DND-41 (cell line): ENCODE data around the gene ZNF354C.

Experiments used
- ATAC-seq: fragments of 200-7000 bp; cut with Tn5 transposase; 3 replicates; pipeline ENCODE4 v1.9.1; 2021; ENCODE audit warnings: low read depth; ENCODE audit not compliant: insufficient read depth
- DNase-seq: peaks from one replicate; pipeline ENCODE4 v3.0.0-alpha.2; 2020
- H2AFZ ChIP-seq: 2 replicates; pipeline ENCODE4 v1.6.0; 2012; ENCODE audit warnings: low read depth, low read length
- H3K27ac ChIP-seq: 2 replicates; pipeline ENCODE4 v1.5.1; 2012; ENCODE audit warnings: low read length, inconsistent platforms
- H3K27me3 ChIP-seq: fragments of 200-600 bp; sonication (generic); 2 replicates; pipeline ENCODE4 v1.6.0; 2012; ENCODE audit warnings: low read length, mild to moderate bottlenecking, inconsistent platforms; ENCODE audit not compliant: insufficient read depth, poor library complexity
- H3K36me3 ChIP-seq: 2 replicates; pipeline ENCODE4 v1.5.1; 2012; ENCODE audit warnings: low read length, inconsistent platforms; ENCODE audit not compliant: insufficient read depth
- H3K4me1 ChIP-seq: 2 replicates; pipeline ENCODE4 v1.5.1; 2012; ENCODE audit warnings: mild to moderate bottlenecking, low read length; ENCODE audit not compliant: insufficient read depth
- H3K4me2 ChIP-seq: 2 replicates; pipeline ENCODE4 v1.6.0; 2012; ENCODE audit warnings: mild to moderate bottlenecking, moderate library complexity, low read length, inconsistent platforms; ENCODE audit not compliant: insufficient read depth
- H3K4me3 ChIP-seq, 2 experiments: fragments of 200-600 bp in 1 of 2; shearing (Covaris generic) in 1 of 2; 2 replicates each; pipeline ENCODE4 v1.5.1; 2012 to 2016; ENCODE audit warnings: inconsistent platforms in 2 of 2, low read length in 2 of 2, mild to moderate bottlenecking in 2 of 2, low read depth in 1 of 2, moderate library complexity in 1 of 2
- H3K79me2 ChIP-seq: 2 replicates; pipeline ENCODE4 v1.6.0; 2012; ENCODE audit warnings: low read length, inconsistent platforms; ENCODE audit not compliant: insufficient read depth
- H3K9ac ChIP-seq: 2 replicates; pipeline ENCODE4 v1.6.0; 2012; ENCODE audit warnings: low read depth, mild to moderate bottlenecking, inconsistent platforms, low read length, moderate library complexity
- H3K9me3 ChIP-seq: 2 replicates; pipeline ENCODE4 v1.5.1; 2012; ENCODE audit warnings: low read length, moderate library complexity, mild to moderate bottlenecking, inconsistent platforms; ENCODE audit not compliant: insufficient read depth, severe bottlenecking
- H4K20me1 ChIP-seq: 2 replicates; pipeline ENCODE4 v1.6.0; 2012; ENCODE audit warnings: low read length; ENCODE audit not compliant: insufficient read depth
- CTCF ChIP-seq: IDR thresholded peaks from 2 replicates; pipeline ENCODE4 v1.5.1; 2012; ENCODE audit warnings: borderline replicate concordance, low read length, moderate library complexity, mild to moderate bottlenecking; ENCODE audit not compliant: poor library complexity, severe bottlenecking; ENCODE audit errors: extremely low read depth
- EZH2 ChIP-seq: IDR thresholded peaks from 3 replicates; pipeline ENCODE4 v1.6.1; 2012; ENCODE audit warnings: borderline replicate concordance, low read depth, mild to moderate bottlenecking, moderate library complexity, low read length, inconsistent platforms; ENCODE audit not compliant: severe bottlenecking

Gene ZNF354C

GRCh38 chr5:179123109-179123426 is 62.9 kb downstream of the ZNF354C start:
- H3K79me2 ChIP-seq: no peaks in the 10 kb centered on the region
- no peaks in the 10 kb centered on the region for H4K20me1 ChIP-seq
- ATAC-seq (no peak), DNase-seq (no peak)
- no peak overlapping the region for H2AFZ ChIP-seq
- H3K27ac ChIP-seq: no peak overlapping the region
- H3K4me3 ChIP-seq: no peak overlapping the region
- H3K4me2 ChIP-seq: no peak overlapping the region
- no peaks in the 10 kb centered on the region for H3K9me3 ChIP-seq
- H3K27me3 ChIP-seq: no peaks in the 10 kb centered on the region
- TF ChIP-seq CTCF (no peak), EZH2 (no peak)
- H3K9ac ChIP-seq: no peak overlapping the region
- no peaks in the 10 kb centered on the region for H3K4me1 ChIP-seq
- H3K36me3 ChIP-seq: no peaks in the 10 kb centered on the region

DNA sequence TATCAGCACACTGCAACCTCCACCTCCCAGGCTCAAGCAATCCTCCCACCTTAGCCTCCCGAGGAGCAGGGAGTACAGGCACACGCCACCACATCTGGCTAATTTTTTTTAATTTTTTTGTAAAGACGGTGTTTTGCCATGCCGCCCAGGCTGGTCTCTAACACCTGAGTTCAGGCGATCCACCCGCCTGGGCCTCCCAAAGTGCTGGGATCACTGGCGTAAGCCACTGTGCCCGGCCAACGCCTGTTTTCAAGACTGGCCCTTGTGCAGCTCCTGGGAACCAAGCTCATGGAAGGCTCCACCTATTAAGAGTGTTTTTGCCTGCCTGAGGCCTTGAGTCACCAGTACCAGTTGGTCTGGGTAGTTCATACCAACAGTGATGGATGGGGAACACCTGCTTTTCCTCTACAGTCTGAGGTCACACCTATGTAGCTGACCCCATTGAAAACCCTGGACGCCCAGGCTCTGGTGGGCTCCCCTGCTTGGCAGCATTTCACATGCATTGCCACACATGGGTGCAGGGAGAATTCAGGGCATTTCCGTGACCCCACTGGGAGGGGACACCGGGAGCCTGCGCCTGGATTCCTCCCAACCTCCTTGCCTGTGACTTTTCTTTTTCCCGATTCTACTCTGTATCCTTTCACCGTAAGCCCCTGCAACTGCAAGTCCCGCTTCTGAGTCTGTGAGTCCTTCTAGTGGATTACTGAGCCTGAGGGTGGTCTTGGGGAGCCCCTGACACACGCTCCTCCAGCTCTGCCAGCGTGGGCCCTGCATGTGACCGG is 63.5 kb downstream of the ZNF354C start:
- Histone ChIP-seq H3K4me1 (no peaks in the 10 kb centered on the region), H3K79me2 (no peaks in the 10 kb centered on the region), H3K4me2 (no peak overlapping the region), H3K27me3 (no peaks in the 10 kb centered on the region), H4K20me1 (no peaks in the 10 kb centered on the region), H3K27ac (no peak overlapping the region), H3K9me3 (no peaks in the 10 kb centered on the region), H3K36me3 (no peaks in the 10 kb centered on the region), H2AFZ (no peak overlapping the region), H3K4me3 (no peak overlapping the region), H3K9ac (no peak overlapping the region)
- ATAC-seq (no peak), DNase-seq (no peak)
- TF ChIP-seq CTCF: no peak
- no peak for TF ChIP-seq EZH2

DNA sequence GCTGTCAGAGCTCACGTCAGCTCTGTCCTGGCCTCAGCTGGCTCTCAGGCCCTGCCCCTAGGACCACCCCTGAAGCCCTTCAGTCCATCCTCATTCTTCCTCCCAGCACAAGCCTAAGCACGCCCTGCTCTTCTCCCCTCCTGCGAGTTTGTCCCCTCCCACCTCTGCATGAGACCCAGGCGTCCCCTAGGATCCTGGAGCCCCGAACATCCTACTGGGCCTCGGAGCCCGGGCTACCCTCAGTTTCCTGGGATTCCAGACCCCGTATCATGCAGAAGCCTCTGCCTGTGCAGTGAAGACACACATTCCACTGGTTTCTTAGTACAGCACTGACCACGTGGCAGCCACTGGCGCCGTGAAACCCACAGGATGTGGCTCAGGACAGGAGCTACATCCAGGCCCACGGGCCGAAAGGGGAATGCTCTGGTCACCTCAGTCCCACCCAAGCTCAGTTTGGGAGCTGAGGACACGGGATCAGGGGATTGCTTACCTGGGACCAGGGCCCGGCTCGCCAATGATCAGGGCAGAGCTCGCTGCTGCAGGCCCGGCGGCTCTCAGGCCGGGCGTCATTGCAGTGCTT is 64.2 kb downstream of the ZNF354C start:
- no peaks in the 10 kb centered on the region for H3K27me3 ChIP-seq
- H3K9ac ChIP-seq: no peak overlapping the region
- H3K27ac ChIP-seq: no peak overlapping the region
- H3K4me3 ChIP-seq: no peak overlapping the region
- DNase-seq (no peak), ATAC-seq (no peak)
- H3K79me2 ChIP-seq: no peaks in the 10 kb centered on the region
- H3K4me2 ChIP-seq: no peak overlapping the region
- no peaks in the 10 kb centered on the region for H4K20me1 ChIP-seq
- TF ChIP-seq CTCF (no peak), EZH2 (no peak)
- no peaks in the 10 kb centered on the region for H3K36me3 ChIP-seq
- no peaks in the 10 kb centered on the region for H3K4me1 ChIP-seq
- no peak overlapping the region for H2AFZ ChIP-seq
- H3K9me3 ChIP-seq: no peaks in the 10 kb centered on the region
